ENCODE results near the gene TRIM2. TPM values are rescaled to one million over a fixed set of nuclear protein-coding genes. Genes with fewer than 3 reads are reported as not detected.

Gene TRIM2
- total RNA-seq, 2 experiments from 2014 or later = 0.06 to 0.29 TPM

- no peak for TF ChIP-seq EZH2phosphoT487 (IDR thresholded peaks at IDR 0.05; ENCODE audit: borderline replicate concordance, low read depth, low read length)
- TF ChIP-seq CTCF (conservative IDR thresholded peaks at IDR 0.05; ENCODE audit: low read length) = peak; percentile 0; the same call in 1 of the 2 replicates
- Histone ChIP-seq H2AFZ (ENCODE audit: low read length) (peak overlapping the region; percentile 90), H3K36me3 (ENCODE audit: insufficient read depth, low read length) (no peaks in the 10 kb centered on the region), H3K9me2 (ENCODE audit: insufficient read depth, low read length) (no peaks in the 10 kb centered on the region), H3K4me2 (ENCODE audit: low read length) (peak overlapping the region; percentile 70), H3K27ac (ENCODE audit: low read depth, low read length, poor library complexity, severe bottlenecking) (no peak overlapping the region), H4K20me1 (ENCODE audit: insufficient read depth, low read length) (no peaks in the 10 kb centered on the region), H3K4me3 (ENCODE audit: low read depth, low read length, poor library complexity, severe bottlenecking) (peak overlapping the region; percentile 68), H3K4me1 (ENCODE audit: insufficient read depth, low read length, poor library complexity, severe bottlenecking) (peaks cover 12% of the 10 kb centered on the region), H3K9me3 (ENCODE audit: low read length) (no peaks in the 10 kb centered on the region), H3K79me2 (ENCODE audit: insufficient read depth, low read depth, low read length) (no peaks in the 10 kb centered on the region)
- CTCF ChIA-PET (ENCODE audit: unreplicated experiment) = no interaction called here
- intact Hi-C loops (cut with micrococcal nuclease; ENCODE audit: unreplicated experiment) = loop anchor here (10.0 kb wide), 1 partner anchor 395 kb away; no protein-coding TSS in a partner anchor
- POLR2A ChIA-PET = interaction anchor here (0.6 to 0.9 kb wide), 4 partner anchors 35 to 854 kb away, joined by 3 read pairs; no protein-coding TSS in a partner anchor
- no TSS peak for BruUV-seq (replicated peaks)
- peak; percentile 90 for DNase-seq (ENCODE audit: low spot score)
These were observed 45.2 kb downstream of the TRIM2 start for GRCh38 chr4:153249199-153250041.

GRCh38 chr4:153252122-153252521, 47.9 kb downstream of the TRIM2 start:
- Histone ChIP-seq H4K20me1 (ENCODE audit: insufficient read depth, low read length) (no peaks in the 10 kb centered on the region), H3K36me3 (ENCODE audit: insufficient read depth, low read length) (no peaks in the 10 kb centered on the region), H3K27ac (ENCODE audit: low read depth, low read length, poor library complexity, severe bottlenecking) (no peak overlapping the region), H3K4me2 (ENCODE audit: low read length) (no peak overlapping the region), H3K9me3 (ENCODE audit: low read length) (no peaks in the 10 kb centered on the region), H3K4me3 (ENCODE audit: low read depth, low read length, poor library complexity, severe bottlenecking) (no peak overlapping the region), H2AFZ (ENCODE audit: low read length) (no peak overlapping the region), H3K79me2 (ENCODE audit: insufficient read depth, low read depth, low read length) (no peaks in the 10 kb centered on the region), H3K4me1 (ENCODE audit: insufficient read depth, low read length, poor library complexity, severe bottlenecking) (peaks cover 12% of the 10 kb centered on the region), H3K9me2 (ENCODE audit: insufficient read depth, low read length) (no peaks in the 10 kb centered on the region)
- CTCF ChIA-PET (ENCODE audit: unreplicated experiment) = no interaction called here
- DNase-seq (ENCODE audit: low spot score) = peak; percentile 21
- no TSS peak for BruUV-seq (replicated peaks)
- TF ChIP-seq CTCF (conservative IDR thresholded peaks at IDR 0.05; ENCODE audit: low read length) (no peak), EZH2phosphoT487 (IDR thresholded peaks at IDR 0.05; ENCODE audit: borderline replicate concordance, low read depth, low read length) (no peak)
- POLR2A ChIA-PET = interaction anchor here (0.6 to 0.8 kb wide), 3 partner anchors 12 to 847 kb away, joined by 3 to 7 read pairs (median 4); no protein-coding TSS in a partner anchor
- intact Hi-C loops (cut with micrococcal nuclease; ENCODE audit: unreplicated experiment) = no loop called here

- Histone ChIP-seq H3K4me1 (ENCODE audit: insufficient read depth, low read length, poor library complexity, severe bottlenecking) (no peaks in the 10 kb centered on the region), H4K20me1 (ENCODE audit: insufficient read depth, low read length) (no peaks in the 10 kb centered on the region), H3K36me3 (ENCODE audit: insufficient read depth, low read length) (no peaks in the 10 kb centered on the region), H3K9me2 (ENCODE audit: insufficient read depth, low read length) (no peaks in the 10 kb centered on the region), H3K4me2 (ENCODE audit: low read length) (no peak overlapping the region), H3K27ac (ENCODE audit: low read depth, low read length, poor library complexity, severe bottlenecking) (no peak overlapping the region), H2AFZ (ENCODE audit: low read length) (no peak overlapping the region), H3K9me3 (ENCODE audit: low read length) (no peaks in the 10 kb centered on the region), H3K79me2 (ENCODE audit: insufficient read depth, low read depth, low read length) (no peaks in the 10 kb centered on the region), H3K4me3 (ENCODE audit: low read depth, low read length, poor library complexity, severe bottlenecking) (no peak overlapping the region)
- intact Hi-C loops (cut with micrococcal nuclease; ENCODE audit: unreplicated experiment) = no loop called here
- no peak for DNase-seq (ENCODE audit: low spot score)
- TF ChIP-seq CTCF (conservative IDR thresholded peaks at IDR 0.05; ENCODE audit: low read length) = no peak
- TF ChIP-seq EZH2phosphoT487 (IDR thresholded peaks at IDR 0.05; ENCODE audit: borderline replicate concordance, low read depth, low read length) = no peak
- no TSS peak for BruUV-seq (replicated peaks)
- ChIA-PET POLR2A (no interaction called here), CTCF (ENCODE audit: unreplicated experiment) (no interaction called here)
These were observed 51.0 kb downstream of the TRIM2 start for GRCh38 chr4:153255233-153255632.
